ENCODE data around the gene RREB1. TPM values are rescaled to one million over a fixed set of nuclear protein-coding genes. Genes with fewer than 3 reads are reported as not detected.

RREB1 gene
- total RNA-seq: 10 to 100 TPM; 47.1 to 53.0 TPM
- 1 to 10 TPM; 2.5 to 5.8 (median 5.0) TPM for polyA plus RNA-seq
- total RNA-seq: 77.8 to 106 (median 96.1) reads per million in 6 experiments

- Mint-ChIP-seq H3K4me3 (peak within 1 kb of the TSS; percentile 93 to 97 (median 94)), H3K36me3 (no peaks in the 10 kb centered on the region)
- POLR2A ChIA-PET: interaction anchor here (0.7 to 14.0 kb wide), 11 partner anchors 9 to 140 kb away, joined by 3 to 139 read pairs (median 6); no protein-coding TSS in a partner anchor
Observed at GRCh38 chr6:7107578-7108195, at the start of gene RREB1. RREB1 (plus strand) TSS chr6:7107961; CDS start chr6:7181912, 73,951 bp downstream.

GRCh38 chr6:7058250-7058923 lies 49.4 kb upstream of the RREB1 start:
- DNase-seq: no peak
- Mint-ChIP-seq H3K4me1 (peaks cover under 1 to 10% (median 5%) of the 10 kb centered on the region in 4 donors), H3K27ac (no peak overlapping the region), H3K27me3 (no peaks in the 10 kb centered on the region), H3K4me3 (no peak overlapping the region), H3K9me3 (no peaks in the 10 kb centered on the region), H3K36me3 (no peaks in the 10 kb centered on the region)
- POLR2A ChIA-PET: interaction anchor here (1.0 kb wide), 1 partner anchor 9 kb away, joined by 3 read pairs; no protein-coding TSS in a partner anchor
- ATAC-seq: no peak

More at GRCh38 chr6:7107578-7108195, at the start of gene RREB1:
- H3K4me1 Mint-ChIP-seq: peaks cover 27 to 40% (median 35%) of the 10 kb centered on the region in 4 donors
- ATAC-seq (peak; percentile 54), DNase-seq (peak; percentile 37 to 78 (median 56))
- H3K27me3 Mint-ChIP-seq: no peaks in the 10 kb centered on the region
- peak within 1 kb of the TSS; percentile 95 to 98 (median 96) for H3K27ac Mint-ChIP-seq
- no peaks in the 10 kb centered on the region for H3K9me3 Mint-ChIP-seq

GRCh38 chr6:7060769-7061516 lies 46.8 kb upstream of the RREB1 start:
- POLR2A ChIA-PET: no interaction called here
- H3K4me1 Mint-ChIP-seq: peaks cover 0 to 10% (median 4%) of the 10 kb centered on the region in 4 donors
- H3K36me3 Mint-ChIP-seq: no peaks in the 10 kb centered on the region
- no peaks in the 10 kb centered on the region for H3K27me3 Mint-ChIP-seq
- ATAC-seq (no peak), DNase-seq (no peak)
- H3K4me3 Mint-ChIP-seq: no peak overlapping the region
- no peaks in the 10 kb centered on the region for H3K9me3 Mint-ChIP-seq
- no peak overlapping the region for H3K27ac Mint-ChIP-seq

- POLR2A ChIA-PET: no interaction called here
- H3K27ac Mint-ChIP-seq: no peak overlapping the region
- no peaks in the 10 kb centered on the region for H3K36me3 Mint-ChIP-seq
Observed at GRCh38 chr6:7062451-7063162, 45.2 kb upstream of the RREB1 start.

GRCh38 chr6:7067305-7067704 lies 40.5 kb upstream of the RREB1 start:
- peak overlapping the region in 1 of 10 donors; percentile 56 for H3K27ac Mint-ChIP-seq
- H3K4me1 Mint-ChIP-seq: no peaks in the 10 kb centered on the region
- H3K4me3 Mint-ChIP-seq: no peak overlapping the region
- no peaks in the 10 kb centered on the region for H3K27me3 Mint-ChIP-seq
- H3K36me3 Mint-ChIP-seq: no peaks in the 10 kb centered on the region
- DNase-seq (no peak), ATAC-seq (no peak)
- H3K9me3 Mint-ChIP-seq: no peaks in the 10 kb centered on the region
- POLR2A ChIA-PET: interaction anchor here (1.2 kb wide), 1 partner anchor 9 kb away, joined by 3 read pairs; no protein-coding TSS in a partner anchor

More at GRCh38 chr6:7062451-7063162, 45.2 kb upstream of the RREB1 start:
- H3K4me3 Mint-ChIP-seq: no peak overlapping the region
- no peaks in the 10 kb centered on the region for H3K27me3 Mint-ChIP-seq
- ATAC-seq: no peak
- no peaks in the 10 kb centered on the region for H3K9me3 Mint-ChIP-seq
- peaks cover 0 to 2% (median 0%) of the 10 kb centered on the region in 4 donors for H3K4me1 Mint-ChIP-seq
- DNase-seq: no peak

GRCh38 chr6:7071405-7071804 lies 36.4 kb upstream of the RREB1 start:
- Mint-ChIP-seq H3K36me3 (no peaks in the 10 kb centered on the region), H3K4me3 (no peak overlapping the region), H3K27ac (no peak overlapping the region), H3K4me1 (peaks cover 0 to 19% (median 13%) of the 10 kb centered on the region in 4 donors), H3K9me3 (no peaks in the 10 kb centered on the region), H3K27me3 (no peaks in the 10 kb centered on the region)
- no peak for ATAC-seq
- POLR2A ChIA-PET: interaction anchor here (0.6 kb wide), 1 partner anchor 901 kb away, joined by 3 read pairs; no protein-coding TSS in a partner anchor
- DNase-seq: no peak

- Mint-ChIP-seq H3K9me3 (no peaks in the 10 kb centered on the region), H3K4me3 (peak overlapping the region in 7 of 10 donors; percentile 57 to 78 (median 72)), H3K27ac (peak overlapping the region in 9 of 10 donors; percentile 80 to 95 (median 86)), H3K4me1 (peaks cover 0 to 19% (median 13%) of the 10 kb centered on the region in 4 donors), H3K27me3 (no peaks in the 10 kb centered on the region), H3K36me3 (no peaks in the 10 kb centered on the region)
- ATAC-seq: peak; percentile 30 to 42
- DNase-seq: no peak
- POLR2A ChIA-PET: interaction anchor here (0.6 to 2.0 kb wide), 5 partner anchors 21 to 1803 kb away, joined by 3 to 7 read pairs (median 4); no protein-coding TSS in a partner anchor
Observed at GRCh38 chr6:7073082-7073820, 34.5 kb upstream of the RREB1 start.

GRCh38 chr6:7073821-7074525 lies 33.8 kb upstream of the RREB1 start:
- H3K4me3 Mint-ChIP-seq: peak overlapping the region; percentile 56 to 78 (median 71)
- peaks cover 0 to 19% (median 13%) of the 10 kb centered on the region in 4 donors for H3K4me1 Mint-ChIP-seq
- peak overlapping the region; percentile 80 to 95 (median 86) for H3K27ac Mint-ChIP-seq
- POLR2A ChIA-PET: interaction anchor here (0.7 to 2.0 kb wide), 4 partner anchors 22 to 1804 kb away, joined by 3 to 7 read pairs (median 4); no protein-coding TSS in a partner anchor
- no peaks in the 10 kb centered on the region for H3K27me3 Mint-ChIP-seq
- ATAC-seq (peak; percentile 100), DNase-seq (peak; percentile 15 to 75 (median 52))
- no peaks in the 10 kb centered on the region for H3K36me3 Mint-ChIP-seq
- H3K9me3 Mint-ChIP-seq: no peaks in the 10 kb centered on the region

- DNase-seq (no peak), ATAC-seq (no peak)
- Mint-ChIP-seq H3K4me1 (peaks cover 0 to 19% (median 13%) of the 10 kb centered on the region in 4 donors), H3K27ac (peak overlapping the region in 1 of 10 donors; percentile 94), H3K9me3 (no peaks in the 10 kb centered on the region), H3K4me3 (no peak overlapping the region), H3K27me3 (no peaks in the 10 kb centered on the region), H3K36me3 (no peaks in the 10 kb centered on the region)
- POLR2A ChIA-PET: no interaction called here
Observed at GRCh38 chr6:7074870-7075269, 32.9 kb upstream of the RREB1 start.

GRCh38 chr6:7075341-7076000 lies 32.3 kb upstream of the RREB1 start:
- POLR2A ChIA-PET: no interaction called here
- Mint-ChIP-seq H3K27ac (peak overlapping the region in 2 of 10 donors; percentile 1 to 6), H3K4me3 (no peak overlapping the region), H3K4me1 (peaks cover 0 to 19% (median 13%) of the 10 kb centered on the region in 4 donors), H3K9me3 (no peaks in the 10 kb centered on the region), H3K36me3 (no peaks in the 10 kb centered on the region), H3K27me3 (no peaks in the 10 kb centered on the region)
- DNase-seq (no peak), ATAC-seq (no peak)
